Fibroblast of lung (primary cell): ENCODE measurements around the gene HOXA11.
A peak's percentile ranks its signal among the peaks of the same experiment; 100 is the strongest.

Experiments
- EZH2 ChIP-seq: IDR thresholded peaks from 2 replicates; pipeline ENCODE4 v1.5.1; 2012; ENCODE audit warnings: low read length, control low read depth, mild to moderate bottlenecking; ENCODE audit errors: missing control alignments
- TF ChIP-seq, protein P1 (sequence below), 2 donors: IDR thresholded peaks in 1 of 2; conservative IDR thresholded peaks in 1 of 2; 1 replicate in 1 of 2; 2 replicates in 1 of 2; pipeline ENCODE4 v1.5.1; 2011 to 2012; ENCODE audit warnings: low read length in 2 of 2, control low read depth in 1 of 2, inconsistent platforms in 1 of 2, low read depth in 1 of 2, mild to moderate bottlenecking in 1 of 2

DNA sequence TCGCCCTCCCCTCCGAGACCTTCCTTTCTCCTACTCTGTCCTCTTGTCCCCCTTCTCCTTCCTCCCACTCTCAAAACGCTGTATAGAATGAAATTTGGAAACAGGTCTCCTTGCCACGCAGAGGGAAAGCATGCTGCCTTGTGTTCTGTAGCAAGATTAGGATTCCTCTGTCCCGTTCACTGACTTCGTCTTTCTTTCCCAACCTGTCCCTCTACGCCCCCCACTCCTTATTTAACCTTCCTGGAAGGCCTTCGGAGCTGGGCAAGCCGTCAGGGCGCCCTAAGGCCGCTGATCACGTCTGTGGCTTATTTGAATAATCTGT lies 21.0 kb downstream of the HOXA11 start:
- TF ChIP-seq, protein P1, sequence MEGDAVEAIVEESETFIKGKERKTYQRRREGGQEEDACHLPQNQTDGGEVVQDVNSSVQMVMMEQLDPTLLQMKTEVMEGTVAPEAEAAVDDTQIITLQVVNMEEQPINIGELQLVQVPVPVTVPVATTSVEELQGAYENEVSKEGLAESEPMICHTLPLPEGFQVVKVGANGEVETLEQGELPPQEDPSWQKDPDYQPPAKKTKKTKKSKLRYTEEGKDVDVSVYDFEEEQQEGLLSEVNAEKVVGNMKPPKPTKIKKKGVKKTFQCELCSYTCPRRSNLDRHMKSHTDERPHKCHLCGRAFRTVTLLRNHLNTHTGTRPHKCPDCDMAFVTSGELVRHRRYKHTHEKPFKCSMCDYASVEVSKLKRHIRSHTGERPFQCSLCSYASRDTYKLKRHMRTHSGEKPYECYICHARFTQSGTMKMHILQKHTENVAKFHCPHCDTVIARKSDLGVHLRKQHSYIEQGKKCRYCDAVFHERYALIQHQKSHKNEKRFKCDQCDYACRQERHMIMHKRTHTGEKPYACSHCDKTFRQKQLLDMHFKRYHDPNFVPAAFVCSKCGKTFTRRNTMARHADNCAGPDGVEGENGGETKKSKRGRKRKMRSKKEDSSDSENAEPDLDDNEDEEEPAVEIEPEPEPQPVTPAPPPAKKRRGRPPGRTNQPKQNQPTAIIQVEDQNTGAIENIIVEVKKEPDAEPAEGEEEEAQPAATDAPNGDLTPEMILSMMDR (conservative IDR thresholded peaks at IDR 0.05 in 1 of 2, IDR thresholded peaks at IDR 0.05 in 1 of 2; ENCODE audit: low read depth in 1 of 2, low read length in 2 of 2), result no peak
- peak; percentile 38 for TF ChIP-seq EZH2
